Osteoblast (primary cell): ENCODE results near the gene TULP1. TPM values are rescaled to one million over a fixed set of nuclear protein-coding genes. Genes with fewer than 3 reads are reported as not detected.

Experiments used
- DNase-seq: peaks from one replicate; pipeline ENCODE4 v3.0.0; 2011; ENCODE audit warnings: low spot score, mixed read lengths; ENCODE audit not compliant: insufficient read length; ENCODE audit errors: missing footprints
- H2AFZ ChIP-seq: 2 replicates; pipeline ENCODE4 v1.6.0; 2011; ENCODE audit warnings: mild to moderate bottlenecking, low read length
- H3K27ac ChIP-seq: 2 replicates; pipeline ENCODE4 v1.5.1; 2011; ENCODE audit warnings: mild to moderate bottlenecking, low read depth, low read length, moderate library complexity
- H3K27me3 ChIP-seq: 2 replicates; pipeline ENCODE4 v1.6.0; 2012; ENCODE audit warnings: mild to moderate bottlenecking, control low read depth, inconsistent platforms, low read length, moderate library complexity; ENCODE audit not compliant: insufficient read depth
- H3K36me3 ChIP-seq: 2 replicates; pipeline ENCODE4 v1.5.1; 2011; ENCODE audit warnings: mild to moderate bottlenecking, low read length, control low read depth, moderate library complexity; ENCODE audit not compliant: insufficient read depth
- H3K4me1 ChIP-seq: 2 replicates; pipeline ENCODE4 v1.5.1; 2011; ENCODE audit warnings: mild to moderate bottlenecking, low read length, control low read depth, moderate library complexity; ENCODE audit not compliant: insufficient read depth
- H3K4me2 ChIP-seq: 2 replicates; pipeline ENCODE4 v1.6.0; 2011; ENCODE audit warnings: mild to moderate bottlenecking, low read length; ENCODE audit not compliant: insufficient read depth
- H3K4me3 ChIP-seq: fragments of 200-600 bp; sonication (generic); 3 replicates; pipeline ENCODE4 v1.5.1; 2012; ENCODE audit warnings: mild to moderate bottlenecking, low read length, inconsistent platforms; ENCODE audit not compliant: insufficient read depth
- H3K79me2 ChIP-seq: 2 replicates; pipeline ENCODE4 v1.6.0; 2012; ENCODE audit warnings: mild to moderate bottlenecking, low read length, control low read depth, inconsistent platforms; ENCODE audit not compliant: insufficient read depth
- H3K9me3 ChIP-seq: 2 replicates; pipeline ENCODE4 v1.5.1; 2011; ENCODE audit warnings: low read depth, low read length, control low read depth
- H4K20me1 ChIP-seq: 2 replicates; pipeline ENCODE4 v1.6.0; 2012; ENCODE audit warnings: mild to moderate bottlenecking, low read length, control low read depth; ENCODE audit not compliant: insufficient read depth
- total RNA-seq: library from RNA; depleted of rRNA; stranded (reverse); fragments of >200 nt; gene quantifications from 2 replicates; pipeline ENCODE4 v1.2.3, GENCODE V29; 2012
- TF ChIP-seq, protein P1 (sequence below): IDR thresholded peaks from 2 replicates; pipeline ENCODE4 v1.5.1; 2011; ENCODE audit warnings: mild to moderate bottlenecking, low read depth, low read length, moderate library complexity; ENCODE audit errors: extremely low read depth

TULP1 gene
- total RNA-seq, 1 donor, result not detected

DNA sequence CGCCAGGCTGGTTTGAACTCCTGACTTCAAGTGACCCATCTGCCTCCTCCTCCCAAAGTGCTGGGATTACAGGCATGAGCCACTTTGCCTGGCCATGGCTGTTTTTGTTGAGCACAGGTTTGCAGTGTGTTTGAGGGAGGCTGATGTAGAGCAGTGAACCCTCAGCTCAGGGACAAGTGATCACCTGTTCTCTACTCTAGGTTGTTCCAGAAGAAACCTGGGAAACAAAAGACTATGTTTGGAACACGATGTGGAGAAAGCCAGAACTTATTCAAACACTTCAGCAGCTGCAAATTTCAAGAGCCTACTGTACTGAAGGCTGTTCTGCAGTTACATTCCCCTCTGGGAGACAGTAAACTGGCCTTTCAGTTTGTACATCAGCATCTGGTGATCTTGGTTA lies 4.7 kb downstream of the TULP1 start:
- DNase-seq, result peak; percentile 72
- Histone ChIP-seq H4K20me1 (peaks cover 3% of the 10 kb centered on the region), H3K36me3 (no peaks in the 10 kb centered on the region), H2AFZ (no peak overlapping the region), H3K9me3 (no peaks in the 10 kb centered on the region), H3K4me3 (no peak overlapping the region), H3K27ac (no peak overlapping the region), H3K79me2 (no peaks in the 10 kb centered on the region), H3K4me2 (no peak overlapping the region), H3K27me3 (peaks cover 55% of the 10 kb centered on the region), H3K4me1 (peaks cover 4% of the 10 kb centered on the region)
- TF ChIP-seq, protein P1, sequence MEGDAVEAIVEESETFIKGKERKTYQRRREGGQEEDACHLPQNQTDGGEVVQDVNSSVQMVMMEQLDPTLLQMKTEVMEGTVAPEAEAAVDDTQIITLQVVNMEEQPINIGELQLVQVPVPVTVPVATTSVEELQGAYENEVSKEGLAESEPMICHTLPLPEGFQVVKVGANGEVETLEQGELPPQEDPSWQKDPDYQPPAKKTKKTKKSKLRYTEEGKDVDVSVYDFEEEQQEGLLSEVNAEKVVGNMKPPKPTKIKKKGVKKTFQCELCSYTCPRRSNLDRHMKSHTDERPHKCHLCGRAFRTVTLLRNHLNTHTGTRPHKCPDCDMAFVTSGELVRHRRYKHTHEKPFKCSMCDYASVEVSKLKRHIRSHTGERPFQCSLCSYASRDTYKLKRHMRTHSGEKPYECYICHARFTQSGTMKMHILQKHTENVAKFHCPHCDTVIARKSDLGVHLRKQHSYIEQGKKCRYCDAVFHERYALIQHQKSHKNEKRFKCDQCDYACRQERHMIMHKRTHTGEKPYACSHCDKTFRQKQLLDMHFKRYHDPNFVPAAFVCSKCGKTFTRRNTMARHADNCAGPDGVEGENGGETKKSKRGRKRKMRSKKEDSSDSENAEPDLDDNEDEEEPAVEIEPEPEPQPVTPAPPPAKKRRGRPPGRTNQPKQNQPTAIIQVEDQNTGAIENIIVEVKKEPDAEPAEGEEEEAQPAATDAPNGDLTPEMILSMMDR, result no peak

- H3K4me2 ChIP-seq, result no peak overlapping the region
- no peaks in the 10 kb centered on the region for H3K79me2 ChIP-seq
- H2AFZ ChIP-seq, result no peak overlapping the region
- H3K4me1 ChIP-seq, result peaks cover 4% of the 10 kb centered on the region
- H3K27ac ChIP-seq, result no peak overlapping the region
- peaks cover 3% of the 10 kb centered on the region for H4K20me1 ChIP-seq
- H3K27me3 ChIP-seq, result peaks cover 48% of the 10 kb centered on the region
- peak; percentile 91 for DNase-seq
- no peaks in the 10 kb centered on the region for H3K9me3 ChIP-seq
- no peak overlapping the region for H3K4me3 ChIP-seq
- H3K36me3 ChIP-seq, result no peaks in the 10 kb centered on the region
- TF ChIP-seq, protein P1, result no peak
Observed at GRCh38 chr6:35507221-35507620, 5.5 kb downstream of the TULP1 start.

GRCh38 chr6:35506536-35506935 lies 6.2 kb downstream of the TULP1 start:
- no peak overlapping the region for H3K4me2 ChIP-seq
- H4K20me1 ChIP-seq, result peaks cover 3% of the 10 kb centered on the region
- no peak overlapping the region for H3K27ac ChIP-seq
- H3K79me2 ChIP-seq, result no peaks in the 10 kb centered on the region
- H3K36me3 ChIP-seq, result no peaks in the 10 kb centered on the region
- TF ChIP-seq, protein P1, result no peak
- H3K27me3 ChIP-seq, result peaks cover 44% of the 10 kb centered on the region
- peak; percentile 45 for DNase-seq
- no peaks in the 10 kb centered on the region for H3K9me3 ChIP-seq
- peaks cover 4% of the 10 kb centered on the region for H3K4me1 ChIP-seq
- no peak overlapping the region for H3K4me3 ChIP-seq
- H2AFZ ChIP-seq, result no peak overlapping the region

DNA sequence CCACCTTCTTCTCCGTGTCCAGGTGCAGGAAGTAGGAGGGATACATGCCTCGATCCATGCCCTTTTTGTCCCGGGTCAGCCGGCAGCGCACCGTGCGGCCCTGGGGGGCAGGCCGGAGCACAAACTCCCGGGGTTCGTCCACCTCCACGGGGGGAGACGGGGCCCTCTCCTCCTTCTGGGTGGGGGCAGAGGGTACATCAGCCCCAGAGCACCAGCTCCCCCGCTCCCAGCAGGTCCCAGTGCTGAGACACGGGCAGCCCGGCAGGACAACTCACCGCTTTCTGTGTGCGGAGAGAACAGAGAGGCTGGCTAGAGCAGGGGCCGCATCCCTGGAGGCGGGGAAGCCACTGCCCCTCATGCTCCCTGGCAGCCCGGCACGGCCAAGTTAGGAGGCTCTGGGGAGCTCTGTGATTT lies 6.7 kb downstream of the TULP1 start:
- H3K27me3 ChIP-seq, result peaks cover 39% of the 10 kb centered on the region
- peaks cover 3% of the 10 kb centered on the region for H4K20me1 ChIP-seq

More for the DNA sequence above, 6.7 kb downstream of the TULP1 start:
- Histone ChIP-seq H3K27ac (no peak overlapping the region), H3K4me3 (no peak overlapping the region), H3K79me2 (no peaks in the 10 kb centered on the region), H3K36me3 (no peaks in the 10 kb centered on the region), H3K4me2 (no peak overlapping the region), H2AFZ (no peak overlapping the region), H3K9me3 (no peaks in the 10 kb centered on the region), H3K4me1 (peaks cover 4% of the 10 kb centered on the region)
- TF ChIP-seq, protein P1, result no peak
- peak; percentile 66 for DNase-seq
